Measurements from ENCODE around the gene TREH. TPM values are rescaled to one million over a fixed set of nuclear protein-coding genes. Genes with fewer than 3 reads are reported as not detected.

The TREH gene
- total RNA-seq, 2 donors from 2014 or later, result not detected

DNA sequence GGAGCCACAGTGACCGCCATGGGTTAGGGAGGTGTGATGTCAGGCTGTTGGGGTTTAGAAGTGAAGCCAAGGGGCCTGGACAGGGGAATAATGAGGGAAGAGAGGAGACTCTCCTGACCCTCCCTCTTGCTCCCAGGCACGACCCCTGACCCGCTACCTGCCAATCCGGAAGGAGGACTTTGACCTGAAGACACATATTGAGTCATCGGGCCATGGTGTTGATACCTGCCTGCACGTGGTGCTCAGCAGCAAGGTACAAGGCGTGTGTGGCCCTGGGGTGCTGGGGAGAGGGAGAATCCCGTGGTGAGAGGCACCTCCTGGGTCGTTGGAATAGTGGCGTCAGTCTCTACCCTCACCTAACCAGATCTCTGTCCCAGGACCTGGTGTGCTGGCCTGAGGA lies 29.5 kb downstream of the TREH start:
- Histone ChIP-seq H3K36me3 (peaks cover 96% of the 10 kb centered on the region), H3K4me1 (no peaks in the 10 kb centered on the region), H3K4me3 (no peak overlapping the region), H3K9me3 (no peaks in the 10 kb centered on the region), H3K27ac (no peak overlapping the region), H3K27me3 (no peaks in the 10 kb centered on the region)
- DNase-seq (ENCODE audit: low spot score), result no peak
- TF ChIP-seq, protein P1, sequence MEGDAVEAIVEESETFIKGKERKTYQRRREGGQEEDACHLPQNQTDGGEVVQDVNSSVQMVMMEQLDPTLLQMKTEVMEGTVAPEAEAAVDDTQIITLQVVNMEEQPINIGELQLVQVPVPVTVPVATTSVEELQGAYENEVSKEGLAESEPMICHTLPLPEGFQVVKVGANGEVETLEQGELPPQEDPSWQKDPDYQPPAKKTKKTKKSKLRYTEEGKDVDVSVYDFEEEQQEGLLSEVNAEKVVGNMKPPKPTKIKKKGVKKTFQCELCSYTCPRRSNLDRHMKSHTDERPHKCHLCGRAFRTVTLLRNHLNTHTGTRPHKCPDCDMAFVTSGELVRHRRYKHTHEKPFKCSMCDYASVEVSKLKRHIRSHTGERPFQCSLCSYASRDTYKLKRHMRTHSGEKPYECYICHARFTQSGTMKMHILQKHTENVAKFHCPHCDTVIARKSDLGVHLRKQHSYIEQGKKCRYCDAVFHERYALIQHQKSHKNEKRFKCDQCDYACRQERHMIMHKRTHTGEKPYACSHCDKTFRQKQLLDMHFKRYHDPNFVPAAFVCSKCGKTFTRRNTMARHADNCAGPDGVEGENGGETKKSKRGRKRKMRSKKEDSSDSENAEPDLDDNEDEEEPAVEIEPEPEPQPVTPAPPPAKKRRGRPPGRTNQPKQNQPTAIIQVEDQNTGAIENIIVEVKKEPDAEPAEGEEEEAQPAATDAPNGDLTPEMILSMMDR (IDR thresholded peaks at IDR 0.05), result no peak

GRCh38 chr11:118648291-118648690 lies 31.2 kb downstream of the TREH start:
- Histone ChIP-seq H3K36me3 (peaks cover 98% of the 10 kb centered on the region), H3K4me3 (no peak overlapping the region), H3K4me1 (peaks cover 0 to 5% of the 10 kb centered on the region in 2 donors), H3K27me3 (no peaks in the 10 kb centered on the region), H3K9me3 (no peaks in the 10 kb centered on the region), H3K27ac (no peak overlapping the region)
- TF ChIP-seq, protein P1 (IDR thresholded peaks at IDR 0.05), result no peak
- DNase-seq (ENCODE audit: low spot score), result no peak

DNA sequence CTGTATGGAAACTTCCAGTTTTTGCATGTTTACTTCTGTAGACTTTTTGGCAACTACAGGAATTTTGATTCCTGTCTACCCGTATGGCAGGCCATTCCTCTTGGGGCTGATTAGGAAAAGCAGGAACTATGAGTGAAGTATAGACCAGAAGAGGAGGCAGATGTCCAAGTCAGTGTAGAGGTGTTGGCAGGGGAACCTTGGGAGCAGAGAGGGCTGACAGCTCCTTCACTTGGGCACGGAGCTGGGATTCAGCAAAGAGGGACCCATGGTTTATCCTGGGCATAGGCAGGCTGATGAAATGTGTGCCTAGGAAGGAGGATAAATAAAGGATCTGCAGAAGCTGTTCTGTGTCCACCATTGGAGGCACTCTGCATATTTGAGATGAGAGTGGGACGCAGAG lies 33.1 kb downstream of the TREH start:
- no peak overlapping the region for H3K27ac ChIP-seq
- TF ChIP-seq, protein P1 (IDR thresholded peaks at IDR 0.05), result no peak

DNA sequence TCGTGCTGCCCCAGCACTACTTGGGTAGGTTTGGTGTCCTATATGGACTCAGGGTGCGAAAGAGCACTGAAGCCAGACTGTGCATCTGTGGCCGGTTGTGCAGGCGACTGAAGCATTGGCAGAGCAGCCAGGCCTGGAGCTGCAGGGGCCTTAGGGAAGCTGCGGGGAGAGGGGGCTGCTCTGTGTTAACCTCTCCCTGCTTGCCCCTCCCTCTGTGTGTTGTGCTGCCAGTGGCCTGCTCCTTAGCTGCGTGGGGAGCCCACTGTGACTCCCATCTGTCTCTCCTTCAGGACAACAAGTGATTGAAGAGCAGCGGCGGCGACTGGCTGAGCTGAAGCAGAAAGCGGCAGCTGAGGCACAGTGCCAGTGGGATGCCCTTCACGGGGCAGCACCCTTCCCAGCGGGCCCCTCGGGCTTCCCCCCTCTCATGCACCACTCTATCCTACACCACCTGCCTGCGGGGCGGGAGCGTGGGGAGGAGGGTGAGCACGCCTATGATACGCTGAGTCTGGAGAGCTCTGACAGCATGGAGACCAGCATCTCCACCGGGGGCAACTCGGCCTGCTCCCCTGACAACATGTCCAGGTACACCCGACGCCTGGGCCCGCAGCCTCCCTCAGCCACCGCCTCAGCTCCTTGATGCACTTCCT lies 34.3 kb downstream of the TREH start:
- Histone ChIP-seq H3K4me1 (peaks cover 0 to 22% of the 10 kb centered on the region in 2 donors), H3K4me3 (no peak overlapping the region), H3K9me3 (no peaks in the 10 kb centered on the region), H3K36me3 (peaks cover 95% of the 10 kb centered on the region), H3K27ac (no peak overlapping the region), H3K27me3 (no peaks in the 10 kb centered on the region)
- TF ChIP-seq, protein P1 (IDR thresholded peaks at IDR 0.05), result no peak
- DNase-seq (ENCODE audit: low spot score), result no peak

More for the DNA sequence above, 33.1 kb downstream of the TREH start:
- no peak for DNase-seq (ENCODE audit: low spot score)
- H3K36me3 ChIP-seq, result peaks cover 97% of the 10 kb centered on the region
- no peak overlapping the region for H3K4me3 ChIP-seq
- H3K4me1 ChIP-seq, result peaks cover 0 to 13% of the 10 kb centered on the region in 2 donors
- no peaks in the 10 kb centered on the region for H3K27me3 ChIP-seq
- H3K9me3 ChIP-seq, result no peaks in the 10 kb centered on the region

DNA sequence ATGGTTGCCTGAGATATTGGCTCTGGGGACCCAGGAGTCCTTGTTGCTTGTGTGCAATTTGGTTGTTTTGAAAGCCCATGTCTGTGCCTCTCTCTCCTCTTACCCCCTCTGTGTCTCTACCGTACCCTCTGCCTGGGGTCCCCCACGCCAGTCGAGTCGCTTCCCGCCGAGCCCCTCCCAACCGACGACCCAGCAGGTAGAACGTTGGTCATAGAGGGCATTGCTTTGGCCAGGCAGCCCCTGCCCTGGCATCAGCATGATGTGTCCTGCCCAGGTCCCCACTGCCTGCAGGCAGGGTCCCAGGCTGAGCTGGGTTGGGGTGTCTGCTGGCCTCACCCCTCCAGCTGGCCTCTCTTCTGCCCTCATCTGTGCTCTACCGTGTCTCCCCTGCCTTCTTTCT lies 35.0 kb downstream of the TREH start:
- Histone ChIP-seq H3K4me3 (no peak overlapping the region), H3K9me3 (no peaks in the 10 kb centered on the region), H3K4me1 (peaks cover 0 to 29% of the 10 kb centered on the region in 2 donors), H3K27ac (no peak overlapping the region), H3K36me3 (peaks cover 90% of the 10 kb centered on the region), H3K27me3 (no peaks in the 10 kb centered on the region)
- TF ChIP-seq, protein P1 (IDR thresholded peaks at IDR 0.05), result no peak
- no peak for DNase-seq (ENCODE audit: low spot score)

- TF ChIP-seq, protein P1 (IDR thresholded peaks at IDR 0.05), result no peak
- H3K27me3 ChIP-seq, result no peaks in the 10 kb centered on the region
- no peak for DNase-seq (ENCODE audit: low spot score)
- H3K27ac ChIP-seq, result no peak overlapping the region
- no peaks in the 10 kb centered on the region for H3K9me3 ChIP-seq
- H3K4me1 ChIP-seq, result peaks cover 0 to 32% of the 10 kb centered on the region in 2 donors
- H3K4me3 ChIP-seq, result no peak overlapping the region
- peaks cover 90% of the 10 kb centered on the region for H3K36me3 ChIP-seq
Observed at GRCh38 chr11:118643995-118644345, 35.5 kb downstream of the TREH start.

Data from right atrium auricular region (tissue), 2 donors.